DMS114 treated with DMSO at 0.1 percent for 48 hours (cell line): ENCODE measurements around the gene CRACR2B.

Experiments used
- DNase-seq: peaks from one replicate; lab custom pipeline; 2025; ENCODE audit not compliant: unreplicated experiment; lab: John Stamatoyannopoulos, UW

CRACR2B gene

DNA sequence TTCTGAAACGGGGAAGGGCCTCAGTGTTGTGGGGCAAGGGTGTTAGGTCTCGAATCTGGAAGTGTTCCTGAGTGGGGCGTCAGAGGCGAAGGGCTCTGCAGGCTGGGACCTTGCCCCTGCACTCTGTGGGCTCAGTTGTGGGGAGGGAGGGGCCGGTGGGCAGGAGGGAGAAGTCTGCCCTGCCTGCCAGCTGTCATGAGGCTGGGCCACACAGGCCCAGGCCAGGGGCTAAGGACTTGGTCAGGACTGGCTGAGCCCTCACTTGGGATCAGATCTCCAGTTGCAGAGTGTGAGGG lies at the start of gene CRACR2B:
Gene CRACR2B, plus strand, starts transcription at position 23 of the 296 bp plus-strand sequence. CDS start 689 bp downstream, outside the sequence.
- no peak for DNase-seq

DNA sequence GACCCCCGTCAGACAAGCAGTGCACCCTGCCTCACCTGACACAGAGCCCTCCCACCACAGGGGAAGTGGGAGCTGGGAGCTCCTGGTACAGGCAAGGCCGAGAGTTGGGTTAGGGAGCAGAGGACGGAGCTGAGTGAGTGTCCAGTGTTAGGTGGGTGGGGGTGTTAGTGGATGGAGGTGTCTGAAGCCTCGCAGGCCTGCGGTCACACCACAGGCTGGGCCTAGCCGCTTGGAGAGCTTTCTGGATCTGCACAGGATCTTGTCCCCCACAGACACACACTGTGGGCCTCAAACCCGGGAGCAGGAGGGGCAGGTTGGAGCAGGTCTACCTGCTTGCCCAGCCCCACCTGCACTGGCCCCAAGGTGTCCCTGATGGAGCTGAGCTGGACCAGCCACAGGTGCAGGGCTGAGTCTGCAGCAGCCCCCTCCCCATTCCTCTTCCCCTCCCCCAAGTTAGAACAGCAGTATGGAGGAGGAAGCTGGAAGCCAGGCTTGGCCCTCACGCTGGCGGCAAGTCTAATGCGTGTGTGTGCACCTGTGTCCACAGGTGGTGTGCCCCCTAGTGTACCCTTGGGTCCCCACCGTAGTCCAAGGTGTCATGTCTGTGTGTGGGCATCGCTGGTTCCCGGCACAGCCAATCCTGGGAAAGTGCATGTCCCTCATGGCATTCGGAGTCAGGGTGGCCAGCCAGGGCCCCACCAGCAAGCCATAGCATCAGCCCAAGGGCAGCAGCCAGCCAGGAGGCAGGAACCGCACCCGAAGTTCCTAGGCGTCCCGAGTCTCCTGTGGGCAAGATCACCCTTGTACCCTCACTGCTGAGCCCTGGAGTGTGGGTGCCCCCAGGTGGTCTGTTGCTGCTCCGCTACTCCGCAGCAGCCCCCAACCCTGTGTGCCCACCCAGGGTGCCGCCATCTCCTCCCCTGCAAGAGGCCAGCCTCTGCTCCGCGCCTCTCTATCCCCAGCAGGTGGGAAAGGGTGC lies 48.5 kb upstream of the CRACR2B start:
- DNase-seq: no peak

DNA sequence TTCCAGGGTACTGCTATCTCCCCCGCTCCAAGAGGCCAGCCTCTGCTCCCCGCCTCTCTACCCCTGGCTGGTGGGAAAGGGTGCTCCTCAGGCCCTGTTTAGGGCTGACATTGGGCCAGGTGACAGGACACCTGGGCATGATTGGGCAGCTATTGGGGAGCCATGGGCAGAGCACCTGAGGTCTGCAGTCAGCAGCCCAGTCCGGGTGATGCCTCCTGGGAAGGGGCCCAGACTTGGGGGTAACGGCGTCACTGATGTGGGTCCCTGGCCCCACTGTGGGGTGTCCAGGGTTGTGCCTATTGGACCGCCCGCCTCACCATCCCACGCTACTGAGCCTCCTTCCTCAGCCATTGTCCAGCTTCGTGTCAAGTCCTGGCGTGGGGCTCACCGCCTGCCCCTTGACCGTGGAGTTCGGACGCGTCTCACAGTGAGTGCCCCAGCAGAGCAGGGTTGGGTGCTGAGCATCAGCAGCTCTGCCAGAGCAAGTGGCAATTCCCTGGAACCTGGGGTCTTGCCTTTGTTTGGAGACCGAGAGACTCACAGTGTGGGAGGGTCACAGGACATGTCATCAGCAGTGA lies 47.7 kb upstream of the CRACR2B start:
- no peak for DNase-seq

DNA sequence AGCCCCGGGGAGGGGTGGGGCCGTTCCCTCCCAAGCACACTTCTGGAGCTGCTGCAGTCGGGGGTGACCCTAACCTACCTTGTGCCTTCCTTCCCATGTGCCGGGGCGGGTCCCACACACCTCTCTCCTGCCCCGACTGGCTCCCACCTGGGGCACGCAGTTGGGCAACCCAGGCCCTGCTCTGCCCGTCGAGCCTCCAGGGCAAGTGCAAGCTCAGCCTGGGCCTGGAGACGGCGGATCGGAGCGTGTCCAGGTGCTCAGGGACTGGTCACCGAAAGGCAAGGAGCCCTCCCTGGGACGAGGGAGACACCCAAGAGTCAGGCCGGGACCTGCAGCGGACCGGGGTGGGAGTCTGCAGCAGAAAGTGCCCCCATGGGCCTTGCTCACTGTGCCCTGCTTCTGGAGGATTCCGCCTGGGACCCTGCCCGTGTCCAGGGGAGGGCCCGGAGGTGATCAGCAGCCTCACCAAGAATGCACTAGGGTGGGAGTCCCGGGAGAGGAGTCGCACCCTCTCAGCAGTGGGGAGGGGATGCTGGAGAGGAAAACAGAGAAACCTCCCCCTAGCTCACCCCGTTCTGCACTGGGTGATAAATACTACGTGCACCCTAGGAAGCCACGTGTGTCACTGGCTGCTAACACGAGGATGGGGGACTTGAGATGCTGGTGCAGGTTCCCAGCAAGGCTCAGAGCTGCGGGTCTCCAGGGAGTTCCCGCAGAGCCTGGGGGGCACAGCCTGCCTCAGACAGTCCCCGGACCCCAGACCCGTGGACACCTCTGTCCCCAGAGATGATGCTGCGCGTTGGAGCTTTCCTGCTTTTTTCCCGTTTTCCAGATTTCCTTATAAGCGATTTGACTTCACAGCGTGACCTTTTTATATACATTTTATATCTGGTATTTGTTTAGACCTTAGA lies 45.2 kb upstream of the CRACR2B start:
- no peak for DNase-seq

DNA sequence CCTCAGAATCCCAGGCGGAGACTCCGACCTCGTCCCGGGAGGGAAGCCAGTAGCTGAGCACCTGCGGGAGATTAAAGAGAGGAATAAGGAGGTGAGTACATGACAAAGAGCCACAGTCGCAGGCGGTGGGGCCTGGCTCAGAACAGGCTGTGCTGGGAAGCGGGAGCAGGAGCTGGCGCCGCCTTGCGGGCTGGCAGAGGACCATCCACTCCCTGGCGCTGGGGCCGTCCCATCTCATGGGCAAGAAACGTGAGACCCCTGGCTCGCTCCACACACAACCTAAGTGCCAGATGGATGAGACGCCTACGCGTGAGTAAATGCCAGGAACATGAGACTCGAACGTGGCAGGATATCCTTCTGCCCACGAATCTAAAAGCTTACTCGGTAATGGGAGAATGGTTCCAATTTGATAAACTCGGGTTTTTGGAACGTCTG lies 44.1 kb upstream of the CRACR2B start:
- no peak for DNase-seq

DNA sequence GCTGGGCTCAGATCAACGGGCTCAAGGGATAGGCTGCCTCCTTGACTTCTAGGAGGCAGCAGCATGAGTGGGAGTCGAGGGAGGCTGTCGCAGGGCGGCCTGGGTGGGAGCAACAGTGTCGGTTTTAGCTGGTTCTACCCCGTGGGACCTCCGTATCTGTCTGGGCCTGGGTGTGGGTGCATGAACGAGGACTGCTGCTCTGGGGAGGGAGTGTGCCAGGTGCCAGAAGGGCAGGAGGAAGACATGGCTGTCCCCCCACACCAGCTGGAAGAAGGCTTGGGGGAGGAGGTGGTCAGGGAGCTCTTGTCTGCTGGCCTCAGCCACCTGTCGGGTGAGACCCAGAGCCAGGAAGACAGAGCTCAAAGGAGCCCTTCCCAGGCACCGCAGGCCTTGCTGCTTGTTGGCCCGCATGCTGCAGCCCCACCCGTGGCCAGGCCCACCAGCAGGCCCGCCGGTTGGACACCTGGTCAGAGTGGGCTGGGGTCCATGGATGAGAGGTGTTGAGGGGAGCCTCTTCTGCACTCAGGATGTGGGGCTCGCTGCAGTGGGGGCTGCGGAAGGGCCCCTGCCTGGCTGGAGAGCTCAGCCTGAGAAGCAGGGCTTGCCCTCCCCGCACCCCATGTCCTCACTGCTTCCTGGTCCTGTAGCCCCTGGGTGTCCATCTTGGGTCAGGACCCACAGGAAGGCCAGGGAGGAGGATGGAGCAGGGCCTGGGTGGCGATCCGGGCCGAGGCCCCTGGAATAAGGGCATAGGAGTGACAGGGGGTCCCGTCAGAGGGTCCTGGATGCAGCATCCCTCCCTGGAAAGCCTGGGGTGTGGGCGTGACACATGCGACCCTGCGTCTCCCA lies 41.3 kb upstream of the CRACR2B start:
- no peak for DNase-seq

DNA sequence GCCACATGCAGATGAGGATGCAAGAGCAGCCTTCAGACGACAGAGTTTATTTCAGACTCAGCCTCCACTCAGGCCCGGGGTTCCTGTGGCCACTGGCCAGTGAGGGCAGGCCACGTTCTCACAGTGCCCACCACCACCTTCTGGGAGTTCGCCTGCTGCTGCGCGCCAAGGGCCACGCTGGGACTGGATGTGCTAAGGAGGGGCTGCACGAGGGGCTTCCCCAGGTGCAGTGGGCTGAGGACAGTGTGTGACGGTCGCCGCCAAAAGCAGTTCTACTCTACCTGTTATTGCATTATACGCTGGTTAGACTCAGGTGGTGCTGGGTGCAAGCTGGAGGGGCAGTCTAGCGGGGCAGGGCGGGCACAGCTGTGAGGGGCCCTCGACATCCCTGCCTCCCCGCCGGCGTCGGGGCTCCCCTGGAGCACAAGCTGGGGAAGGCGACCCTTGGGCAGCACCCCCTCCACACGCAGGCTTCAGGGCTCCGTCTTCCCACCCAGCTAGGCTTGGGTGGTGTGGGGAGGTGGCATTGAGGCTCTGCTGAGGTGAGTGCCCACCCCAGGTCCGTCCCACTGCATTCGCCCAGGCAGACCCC lies 40.5 kb upstream of the CRACR2B start:
- no peak for DNase-seq

DNA sequence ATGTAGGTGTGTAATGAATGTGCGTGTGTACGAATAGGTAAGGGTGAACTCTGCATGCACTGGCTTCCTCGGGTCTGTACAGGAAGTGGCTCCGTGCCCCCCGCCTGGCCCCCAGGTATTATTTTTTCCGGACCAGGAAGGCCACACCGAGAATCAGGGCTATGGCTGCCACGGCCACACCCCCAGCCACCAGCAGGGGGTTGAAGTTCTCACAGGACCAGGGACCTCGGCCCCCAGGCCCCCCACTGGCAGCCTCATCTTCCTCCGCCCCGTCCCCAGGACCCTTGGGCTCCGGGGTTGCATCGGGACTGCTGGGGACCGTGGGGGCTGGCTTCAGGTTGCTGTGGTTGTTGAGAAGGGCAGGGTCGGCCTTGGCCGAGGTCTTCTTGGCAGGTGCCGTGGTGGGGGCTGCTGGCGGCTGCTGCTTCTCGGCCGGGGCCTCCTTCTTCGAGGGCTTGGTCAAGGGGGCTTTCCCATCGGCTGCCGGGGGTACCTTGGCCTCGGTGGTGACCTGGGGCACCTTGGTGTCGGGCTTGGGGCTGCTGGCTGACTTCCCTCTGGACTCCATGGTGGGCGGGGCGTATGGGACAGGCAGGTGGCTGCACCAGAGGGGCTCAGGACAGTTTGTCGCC lies 39.6 kb upstream of the CRACR2B start:
- DNase-seq: no peak

DNA sequence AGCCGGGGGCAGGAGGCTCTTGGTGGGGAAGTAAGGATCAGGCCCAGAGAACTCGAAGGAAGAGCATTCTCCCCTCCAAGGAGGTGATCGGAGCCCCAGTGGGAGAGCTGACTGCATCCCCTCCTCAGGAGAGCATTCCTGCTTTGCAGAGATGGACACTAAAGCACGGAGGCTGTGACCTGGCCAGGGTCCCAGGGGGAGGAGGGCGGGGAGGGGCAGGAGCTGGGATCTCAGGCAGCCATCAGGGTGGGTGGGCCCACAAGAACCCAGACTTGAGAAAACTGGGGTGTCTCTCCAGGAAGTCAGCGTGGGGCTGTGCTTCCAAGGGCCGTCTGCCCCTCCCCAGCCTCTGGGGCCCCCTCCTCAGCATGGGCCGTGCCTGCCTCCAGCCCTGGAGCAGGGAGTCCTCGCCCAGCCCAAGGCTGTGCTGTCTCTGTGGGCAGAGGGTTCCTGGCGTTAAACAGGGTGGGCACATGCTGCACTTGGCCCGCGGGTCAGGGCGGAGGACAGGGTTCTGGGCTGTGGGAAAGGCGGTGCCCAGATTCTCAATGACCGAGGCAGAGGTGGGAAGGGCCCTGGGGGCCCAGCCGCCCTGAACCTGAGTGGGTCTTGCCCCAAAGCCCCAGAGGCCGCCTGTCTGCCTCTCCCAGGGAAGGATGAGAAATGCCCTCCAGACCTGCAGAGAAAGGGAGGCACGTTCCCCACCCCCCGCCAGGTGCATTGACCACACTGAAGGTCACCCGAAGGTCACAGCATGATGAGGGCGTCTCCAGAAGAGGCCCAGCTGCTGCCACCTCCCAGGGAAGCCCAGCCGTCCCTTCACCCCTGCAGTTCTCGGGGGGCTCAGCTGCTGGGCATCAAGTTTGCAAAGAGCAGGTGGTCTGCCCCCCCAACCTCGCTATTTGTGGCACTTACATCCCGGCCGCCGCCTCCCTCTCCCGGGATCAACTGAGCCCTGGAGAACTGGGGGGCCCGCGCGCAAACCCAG lies 38.5 kb upstream of the CRACR2B start:
- no peak for DNase-seq

DNA sequence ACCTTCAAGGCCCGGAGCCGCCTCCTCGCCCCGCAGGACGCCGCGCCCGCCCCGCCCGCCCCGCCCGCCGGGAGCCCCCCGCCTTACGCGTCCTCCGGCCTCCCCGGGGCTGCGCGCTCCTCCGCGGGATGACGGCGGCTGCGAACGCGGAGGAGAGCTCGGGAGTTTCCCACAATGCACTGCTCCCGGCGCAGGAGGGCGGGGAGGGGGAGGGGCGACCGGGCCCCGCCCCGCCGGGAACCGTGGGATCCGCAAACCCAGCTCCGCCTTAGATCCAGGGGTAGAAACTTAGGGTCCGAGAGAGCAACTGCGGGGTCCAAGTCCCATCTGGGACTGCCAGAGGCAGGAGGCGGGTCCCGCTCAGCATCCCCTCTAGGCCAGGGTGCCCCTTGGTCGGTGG lies 37.8 kb upstream of the CRACR2B start, which contains the start of gene CEND1:
Gene CEND1, minus strand, starts transcription at position 148 of the 400 bp plus-strand sequence. CDS start 1,514 bp downstream, outside the sequence.
- no peak for DNase-seq

DNA sequence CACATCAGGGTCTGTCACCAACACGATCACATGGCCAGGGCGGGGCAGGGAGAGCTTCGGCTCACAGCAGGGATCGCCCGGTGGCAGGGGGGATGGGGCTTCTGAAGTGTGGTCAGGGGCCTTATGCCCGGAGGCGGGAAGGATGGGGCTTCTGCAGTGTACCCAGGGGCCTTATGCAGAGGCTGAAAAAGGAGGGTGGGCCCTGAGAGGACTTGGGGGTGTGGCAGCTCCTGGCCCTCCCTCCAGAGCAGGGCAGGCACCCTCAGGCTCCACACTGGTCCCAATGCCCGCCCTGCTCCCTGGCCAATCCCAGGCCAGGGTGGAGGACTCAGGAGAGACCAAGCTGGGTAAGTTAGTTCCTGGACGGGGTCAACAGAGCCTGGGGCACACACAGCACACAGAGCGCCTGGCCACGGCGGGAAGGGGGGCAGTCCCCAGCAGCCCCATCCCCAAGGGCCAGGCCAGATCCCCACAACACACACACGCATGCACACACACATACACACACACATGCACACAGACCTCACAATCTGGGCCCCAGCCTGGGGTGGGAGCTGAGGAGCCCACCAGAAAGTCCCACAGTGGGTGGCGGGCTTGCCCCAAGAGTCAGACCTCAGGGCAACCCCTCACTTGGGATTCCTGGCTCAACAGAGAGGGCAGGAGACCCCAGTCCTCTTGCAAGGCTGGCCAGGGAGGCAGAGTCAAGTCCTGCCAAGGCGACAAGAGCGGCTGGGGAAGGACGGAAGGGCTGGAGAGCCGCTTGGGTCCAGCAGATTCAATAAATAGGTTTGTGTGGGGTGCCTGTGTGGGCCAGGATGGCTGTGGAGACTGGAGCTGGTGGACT lies 36.8 kb upstream of the CRACR2B start:
- no peak for DNase-seq

DNA sequence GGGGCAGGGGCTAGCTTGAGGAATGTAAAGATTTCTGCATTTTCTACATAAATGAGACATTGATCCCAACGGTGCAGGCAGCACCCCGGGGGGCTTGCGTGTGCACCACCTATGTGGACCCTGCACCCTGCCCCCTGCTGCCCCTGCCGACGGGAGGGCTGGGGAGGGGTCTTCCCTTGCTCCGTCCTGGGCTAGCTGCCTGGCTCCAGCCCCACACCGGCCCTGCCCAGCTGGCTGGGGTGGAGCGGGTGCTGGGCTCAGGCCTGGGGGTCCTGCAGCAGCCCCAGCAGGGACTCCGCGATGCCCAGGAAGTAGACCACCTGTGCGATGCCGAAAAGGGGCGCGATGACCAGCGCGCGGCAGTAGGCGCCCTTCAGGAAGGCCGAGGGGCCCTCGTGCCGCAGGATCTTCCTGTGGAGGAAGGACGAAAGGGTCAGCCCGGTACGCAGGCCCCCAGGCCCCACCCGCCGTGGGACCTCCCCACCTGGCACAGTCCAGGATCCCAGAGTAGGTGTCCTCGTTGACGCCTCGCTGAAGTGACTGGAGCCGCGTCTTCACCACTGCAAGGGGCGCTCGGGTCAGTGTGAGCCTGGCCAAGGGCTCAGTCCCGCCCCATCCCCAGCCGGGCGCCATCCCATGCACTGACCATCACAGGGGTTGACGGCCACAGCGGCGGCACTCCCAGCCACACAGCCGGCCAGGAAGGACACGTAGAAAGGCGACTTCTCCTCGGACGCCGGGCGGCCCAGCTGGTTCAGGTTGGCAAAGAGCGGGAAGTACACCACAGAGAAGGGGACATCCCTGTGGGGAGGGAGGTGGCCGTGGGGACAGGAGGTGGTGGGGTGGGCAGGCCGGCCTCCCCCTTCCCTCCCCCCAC lies 35.8 kb upstream of the CRACR2B start:
- no peak for DNase-seq

DNA sequence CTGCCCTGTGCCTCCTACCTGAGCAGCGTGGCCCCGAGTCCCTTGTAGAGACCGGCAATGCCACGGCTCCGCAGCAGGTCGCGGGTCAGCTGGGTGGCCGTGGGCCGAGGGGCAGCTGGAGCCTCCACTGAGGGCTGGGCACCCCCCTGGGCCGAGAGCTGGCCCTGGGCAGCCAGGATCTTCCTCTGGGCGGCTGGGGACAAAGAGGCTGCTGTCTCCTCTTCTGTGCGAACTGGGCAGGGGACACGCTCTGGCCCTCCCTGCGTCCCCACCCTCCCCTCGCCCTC lies 35.2 kb upstream of the CRACR2B start:
- DNase-seq: no peak

DNA sequence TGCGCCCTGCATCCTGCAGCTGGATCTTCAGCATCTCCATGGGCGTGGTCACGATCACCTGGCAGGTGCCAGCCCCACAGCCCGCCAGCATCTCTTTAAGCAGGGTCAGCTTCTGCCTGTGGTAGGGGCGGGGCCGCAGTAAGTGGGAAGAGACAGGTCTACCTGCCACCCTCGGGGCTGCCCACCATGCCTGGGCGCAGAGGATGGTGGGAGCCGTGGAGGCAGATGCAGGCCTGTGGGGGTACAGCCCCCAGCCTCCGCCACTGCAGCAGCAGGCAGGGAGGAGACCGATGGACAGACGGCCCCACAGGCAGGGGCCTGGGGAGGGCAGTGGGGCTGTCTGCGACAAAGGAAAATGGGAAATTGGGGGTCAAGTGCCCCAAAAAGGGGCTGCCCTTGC lies 34.8 kb upstream of the CRACR2B start:
- DNase-seq: no peak

DNA sequence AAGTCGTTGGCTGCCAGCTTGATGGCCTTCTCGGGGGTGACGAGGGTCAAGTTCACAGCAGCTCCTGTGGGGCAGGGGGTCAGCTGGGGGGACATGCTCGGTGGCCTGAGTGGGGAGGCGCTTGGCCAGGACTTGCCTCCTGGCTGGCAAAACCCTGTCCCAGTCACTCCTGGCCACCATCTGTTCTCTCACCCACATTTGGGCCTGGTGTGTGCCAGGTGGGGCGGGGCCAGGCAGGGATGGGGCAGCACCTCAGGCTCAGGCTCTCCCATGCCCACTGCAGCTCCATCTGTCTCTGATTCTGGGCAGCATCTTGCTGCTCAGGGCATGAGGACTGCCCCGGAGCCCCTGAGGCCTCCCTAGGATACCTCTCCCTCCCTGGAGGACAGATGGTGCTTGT lies 34.2 kb upstream of the CRACR2B start:
- no peak for DNase-seq

DNA sequence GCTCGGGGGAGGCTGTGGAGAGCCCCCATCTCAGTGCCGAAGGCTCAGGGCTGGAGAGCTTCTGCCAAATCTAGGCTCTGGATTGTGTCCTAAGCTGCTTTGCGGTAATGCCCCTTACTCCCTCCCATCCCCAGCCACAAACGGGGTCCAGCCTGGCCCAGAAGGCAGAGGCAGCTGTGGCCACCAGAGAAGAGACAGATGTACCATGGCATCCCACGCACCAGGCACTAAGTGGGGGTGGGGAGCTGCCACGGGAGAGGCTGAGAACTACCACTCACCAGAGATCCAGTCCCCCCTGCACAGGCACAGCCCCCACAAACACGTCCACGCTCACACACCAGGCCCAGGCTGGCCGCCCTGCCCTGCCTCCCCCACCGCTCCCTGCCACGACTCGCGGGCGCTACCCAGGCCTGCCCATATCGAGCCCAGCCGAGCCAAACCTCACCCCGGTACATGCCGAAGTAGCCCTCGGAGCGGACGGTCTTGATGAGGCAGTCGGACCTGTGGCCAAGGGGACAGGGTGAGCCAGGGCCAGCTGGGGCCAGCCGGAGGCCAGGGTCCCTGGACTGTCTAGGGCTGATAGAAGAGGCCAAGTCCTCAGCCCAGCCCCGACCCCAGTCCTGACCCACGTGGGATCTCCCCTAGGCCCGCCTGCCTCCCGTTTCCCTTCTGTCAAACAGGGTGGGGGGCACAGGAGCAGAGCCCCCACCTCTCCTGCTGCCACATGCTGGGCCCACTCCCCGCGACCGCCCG lies 33.5 kb upstream of the CRACR2B start:
- no peak for DNase-seq
